ENCODE data around the gene PEMT. TPM values are rescaled to one million over a fixed set of nuclear protein-coding genes. Genes with fewer than 3 reads are reported as not detected.
"Not testable (repeated sequence)": the region's sequence is repeated elsewhere in the genome, so short reads cannot be mapped to it uniquely, and the experiment has no call there.

The PEMT gene
- total and polyA plus RNA-seq, 2 donors from 2014 or later = 36.8 to 52.1 TPM

DNA sequence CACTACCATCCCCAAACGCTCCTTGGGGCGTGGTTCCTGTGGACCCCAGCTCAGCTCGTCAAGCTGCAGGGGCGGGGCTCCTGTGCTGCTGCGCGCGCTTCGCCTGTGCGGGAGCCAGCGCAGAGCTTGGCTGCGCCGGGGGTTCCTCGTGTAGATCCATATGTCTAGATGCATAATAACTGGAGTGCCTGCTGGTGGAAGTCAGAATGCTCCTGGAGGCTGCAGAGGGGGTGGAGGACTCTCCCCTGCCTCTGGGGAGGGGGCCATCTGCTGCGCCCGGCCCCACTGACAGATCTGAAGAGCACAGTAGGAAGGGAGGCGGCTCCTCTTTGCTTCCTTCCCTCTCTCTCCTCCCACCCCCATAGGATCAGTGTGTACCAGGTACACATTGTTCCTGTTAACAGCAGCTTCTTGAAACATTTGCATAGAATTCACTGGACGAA is 99.9 kb downstream of the PEMT start:
- H3K36me3 ChIP-seq (ENCODE audit: control insufficient read depth in 2 of 3, insufficient read depth in 3 of 3, low read length in 3 of 3) = peaks cover 0 to 13% (median 9%) of the 10 kb centered on the region in 3 donors
- H3K27ac ChIP-seq (ENCODE audit: low read depth in 2 of 2, low read length in 2 of 2) = no peak overlapping the region
- TF ChIP-seq, protein P1, sequence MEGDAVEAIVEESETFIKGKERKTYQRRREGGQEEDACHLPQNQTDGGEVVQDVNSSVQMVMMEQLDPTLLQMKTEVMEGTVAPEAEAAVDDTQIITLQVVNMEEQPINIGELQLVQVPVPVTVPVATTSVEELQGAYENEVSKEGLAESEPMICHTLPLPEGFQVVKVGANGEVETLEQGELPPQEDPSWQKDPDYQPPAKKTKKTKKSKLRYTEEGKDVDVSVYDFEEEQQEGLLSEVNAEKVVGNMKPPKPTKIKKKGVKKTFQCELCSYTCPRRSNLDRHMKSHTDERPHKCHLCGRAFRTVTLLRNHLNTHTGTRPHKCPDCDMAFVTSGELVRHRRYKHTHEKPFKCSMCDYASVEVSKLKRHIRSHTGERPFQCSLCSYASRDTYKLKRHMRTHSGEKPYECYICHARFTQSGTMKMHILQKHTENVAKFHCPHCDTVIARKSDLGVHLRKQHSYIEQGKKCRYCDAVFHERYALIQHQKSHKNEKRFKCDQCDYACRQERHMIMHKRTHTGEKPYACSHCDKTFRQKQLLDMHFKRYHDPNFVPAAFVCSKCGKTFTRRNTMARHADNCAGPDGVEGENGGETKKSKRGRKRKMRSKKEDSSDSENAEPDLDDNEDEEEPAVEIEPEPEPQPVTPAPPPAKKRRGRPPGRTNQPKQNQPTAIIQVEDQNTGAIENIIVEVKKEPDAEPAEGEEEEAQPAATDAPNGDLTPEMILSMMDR (IDR thresholded peaks at IDR 0.05; ENCODE audit: borderline replicate concordance, extremely low read depth, insufficient read depth) = no peak
- H3K4me1 ChIP-seq (ENCODE audit: control insufficient read depth in 2 of 3, insufficient read depth in 2 of 3, low read depth in 1 of 3, low read length in 3 of 3) = peaks cover 0 to 3% (median 0%) of the 10 kb centered on the region in 3 donors
- no peaks in the 10 kb centered on the region for H3K27me3 ChIP-seq (ENCODE audit: control insufficient read depth, insufficient read depth, low read length)
- no peak overlapping the region for H3K4me3 ChIP-seq (ENCODE audit: low read length in 3 of 3)
- no peak overlapping the region for H3K9ac ChIP-seq (ENCODE audit: low read length in 3 of 3)
- no peak for FAIRE-seq
- no peaks in the 10 kb centered on the region for H3K9me3 ChIP-seq (ENCODE audit: control insufficient read depth in 2 of 3, insufficient read depth in 1 of 3, low read length in 3 of 3)
- DNase-seq = no peak
- intact Hi-C loops (cut with DNase I) = no loop called here

DNA sequence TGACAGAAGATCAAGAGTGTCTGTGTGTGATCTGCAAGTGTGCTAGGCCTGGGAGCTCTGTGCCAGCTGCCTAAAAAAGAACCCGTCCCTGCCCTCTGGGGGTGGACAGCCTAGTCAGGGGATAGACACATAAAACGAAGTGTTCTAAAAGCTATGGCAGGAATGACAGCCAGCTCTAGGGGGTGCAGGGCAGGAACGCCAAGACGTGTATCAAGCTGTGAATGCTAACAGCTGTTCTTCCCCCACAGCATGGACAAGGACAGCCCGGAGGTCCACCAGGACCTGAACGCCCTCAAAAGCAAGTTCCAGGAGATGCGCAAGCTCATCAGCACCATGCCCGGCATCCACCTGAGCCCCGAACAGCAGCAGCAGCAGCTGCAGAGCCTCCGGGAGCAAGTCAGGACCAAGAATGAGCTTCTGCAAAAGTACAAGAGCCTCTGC is 100.5 kb downstream of the PEMT start:
- no peak overlapping the region for H3K9ac ChIP-seq (ENCODE audit: low read length in 3 of 3)
- DNase-seq (no peak), FAIRE-seq (no peak)
- H3K4me1 ChIP-seq (ENCODE audit: control insufficient read depth in 2 of 3, insufficient read depth in 2 of 3, low read depth in 1 of 3, low read length in 3 of 3) = peaks cover 0 to 3% (median 0%) of the 10 kb centered on the region in 3 donors
- intact Hi-C loops (cut with DNase I) = no loop called here
- H3K27me3 ChIP-seq (ENCODE audit: control insufficient read depth, insufficient read depth, low read length) = no peaks in the 10 kb centered on the region
- H3K4me3 ChIP-seq (ENCODE audit: low read length in 3 of 3) = no peak overlapping the region
- no peak overlapping the region for H3K27ac ChIP-seq (ENCODE audit: low read depth in 2 of 2, low read length in 2 of 2)
- H3K9me3 ChIP-seq (ENCODE audit: control insufficient read depth in 2 of 3, insufficient read depth in 1 of 3, low read length in 3 of 3) = no peaks in the 10 kb centered on the region
- TF ChIP-seq, protein P1 (IDR thresholded peaks at IDR 0.05; ENCODE audit: borderline replicate concordance, extremely low read depth, insufficient read depth) = no peak
- peaks cover 0 to 13% (median 9%) of the 10 kb centered on the region in 3 donors for H3K36me3 ChIP-seq (ENCODE audit: control insufficient read depth in 2 of 3, insufficient read depth in 3 of 3, low read length in 3 of 3)

DNA sequence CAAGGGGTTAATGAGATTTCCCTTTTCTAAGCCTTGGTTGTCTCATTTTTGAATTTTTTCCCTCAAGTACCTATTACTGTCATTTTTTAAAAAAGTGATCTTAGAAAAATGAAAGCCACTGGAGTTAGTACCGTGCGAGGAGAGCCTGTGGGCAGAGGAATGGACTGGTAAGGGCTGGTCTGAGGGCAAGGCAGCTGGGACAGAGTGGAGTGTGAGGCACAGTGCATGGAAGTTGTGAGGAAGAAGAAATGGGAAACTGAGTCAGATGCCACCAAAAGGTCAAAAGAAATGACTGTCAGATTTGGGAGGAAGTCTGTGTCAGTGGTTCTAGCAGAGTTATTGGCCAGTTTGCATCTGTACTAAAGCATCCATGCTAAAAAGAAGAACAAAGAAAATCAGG is 103.5 kb downstream of the PEMT start:
- H3K36me3 ChIP-seq (ENCODE audit: control insufficient read depth in 2 of 3, insufficient read depth in 3 of 3, low read length in 3 of 3) = peaks cover 0 to 13% (median 9%) of the 10 kb centered on the region in 3 donors
- no peak overlapping the region for H3K9ac ChIP-seq (ENCODE audit: low read length in 3 of 3)
- no peaks in the 10 kb centered on the region for H3K4me1 ChIP-seq (ENCODE audit: control insufficient read depth in 2 of 3, insufficient read depth in 2 of 3, low read depth in 1 of 3, low read length in 3 of 3)
- no peaks in the 10 kb centered on the region for H3K27me3 ChIP-seq (ENCODE audit: control insufficient read depth, insufficient read depth, low read length)
- TF ChIP-seq, protein P1 (IDR thresholded peaks at IDR 0.05; ENCODE audit: borderline replicate concordance, extremely low read depth, insufficient read depth) = no peak
- no peak overlapping the region for H3K27ac ChIP-seq (ENCODE audit: low read depth in 2 of 2, low read length in 2 of 2)
- FAIRE-seq (no peak), DNase-seq (no peak)
- H3K4me3 ChIP-seq (ENCODE audit: low read length in 3 of 3) = no peak overlapping the region
- intact Hi-C loops (cut with DNase I) = no loop called here
- no peaks in the 10 kb centered on the region for H3K9me3 ChIP-seq (ENCODE audit: control insufficient read depth in 2 of 3, insufficient read depth in 1 of 3, low read length in 3 of 3)

DNA sequence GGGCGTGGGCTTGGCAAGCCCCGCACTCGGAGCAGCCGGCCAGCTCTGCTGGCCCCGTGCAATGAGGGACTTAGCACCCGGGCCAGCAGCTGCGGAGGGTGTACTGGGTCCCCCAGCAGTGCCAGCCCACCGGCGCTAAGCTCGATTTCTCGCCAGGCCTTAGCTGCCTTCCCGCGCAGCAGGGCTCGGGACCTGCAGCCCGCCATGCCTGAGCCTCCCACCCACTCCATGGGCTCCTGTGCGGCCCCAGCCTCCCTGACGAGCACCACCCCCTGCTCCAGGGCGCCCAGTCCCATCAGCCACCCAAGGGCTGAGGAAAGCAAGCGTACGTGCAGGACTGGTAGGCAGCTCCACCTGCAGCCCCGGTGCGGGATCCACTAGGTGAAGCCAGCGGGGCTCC is 105.1 kb downstream of the PEMT start:
- intact Hi-C loops (cut with DNase I); H3K9me3 ChIP-seq (ENCODE audit: control insufficient read depth in 2 of 3, insufficient read depth in 1 of 3, low read length in 3 of 3); H3K4me1 ChIP-seq (ENCODE audit: control insufficient read depth in 2 of 3, insufficient read depth in 2 of 3, low read depth in 1 of 3, low read length in 3 of 3); H3K9ac ChIP-seq (ENCODE audit: low read length in 3 of 3); H3K27ac ChIP-seq (ENCODE audit: low read depth in 2 of 2, low read length in 2 of 2); DNase-seq; H3K27me3 ChIP-seq (ENCODE audit: control insufficient read depth, insufficient read depth, low read length); FAIRE-seq; H3K4me3 ChIP-seq (ENCODE audit: low read length in 3 of 3): not testable (repeated sequence)
- H3K36me3 ChIP-seq (ENCODE audit: control insufficient read depth in 2 of 3, insufficient read depth in 3 of 3, low read length in 3 of 3) = peaks cover 0 to 13% (median 10%) of the 10 kb centered on the region in 3 donors

All from kidney (tissue), 14 donors.